ENCODE measurements around the gene FBXL17. TPM values are rescaled to one million over a fixed set of nuclear protein-coding genes. Genes with fewer than 3 reads are reported as not detected.

FBXL17 gene
- total RNA-seq, 1 experiment from 2014 or later, result 5.3 TPM

DNA sequence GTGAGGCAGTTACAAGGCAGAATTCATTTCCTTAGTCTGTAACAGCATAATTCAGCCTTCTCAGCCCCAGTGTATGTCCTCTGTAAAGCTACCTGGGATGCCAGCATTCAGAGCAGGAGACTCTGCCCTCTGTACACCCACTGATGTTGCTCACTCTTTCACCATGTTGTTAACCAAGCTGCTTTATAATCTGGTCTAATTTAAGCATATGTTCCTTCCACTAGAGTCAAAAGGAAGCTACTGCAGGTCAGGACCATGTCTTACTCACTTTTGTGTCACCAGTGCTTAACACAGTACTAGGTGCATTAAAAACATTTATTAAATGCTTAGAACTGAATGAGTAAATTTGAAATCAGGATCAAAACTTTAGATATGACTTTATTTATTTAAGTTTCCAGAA lies 185.6 kb downstream of the FBXL17 start:
- Histone ChIP-seq H2BK5ac (ENCODE audit: insufficient read length, low read length) (no peak overlapping the region), H3K27me3 (ENCODE audit: insufficient read depth, low read length) (no peaks in the 10 kb centered on the region), H3K4me1 (ENCODE audit: insufficient read depth, low read length) (no peaks in the 10 kb centered on the region), H2AFZ (ENCODE audit: low read length) (no peak overlapping the region), H3K79me2 (ENCODE audit: insufficient read depth, low read length) (no peaks in the 10 kb centered on the region), H3K79me1 (ENCODE audit: insufficient read depth, low read depth, low read length, poor library complexity, severe bottlenecking) (no peaks in the 10 kb centered on the region), H2BK15ac (ENCODE audit: low read depth, low read length) (no peak overlapping the region), H3T11ph (ENCODE audit: low read length) (no peak overlapping the region), H4K5ac (ENCODE audit: insufficient read length, low read depth, low read length) (no peak overlapping the region), H3K56ac (ENCODE audit: insufficient read length, low read depth, low read length) (no peak overlapping the region), H2AK5ac (ENCODE audit: insufficient read length, low read length) (no peak overlapping the region), H3K9ac (ENCODE audit: extremely low read depth, insufficient read length, low read length) (no peak overlapping the region), H3K23ac (ENCODE audit: insufficient read length, low read depth, low read length) (no peak overlapping the region), H4K20me1 (ENCODE audit: control insufficient read depth, insufficient read depth, insufficient read length) (no peaks in the 10 kb centered on the region), H2BK120ac (ENCODE audit: low read depth, low read length, poor library complexity, severe bottlenecking) (no peak overlapping the region), H4K91ac (ENCODE audit: insufficient read length, low read depth, low read length) (no peak overlapping the region), H3K4ac (ENCODE audit: low read depth, low read length) (no peak overlapping the region), H3K4me2 (ENCODE audit: insufficient read depth, insufficient read length, low read length) (no peak overlapping the region), H2BK20ac (ENCODE audit: low read depth, low read length, poor library complexity, severe bottlenecking) (no peak overlapping the region), H4K8ac (replicated peaks; ENCODE audit: insufficient read length, low read depth, low read length) (no peak overlapping the region), H3K9me3 (ENCODE audit: control insufficient read depth, low read depth, low read length) (no peaks in the 10 kb centered on the region), H3K18ac (ENCODE audit: insufficient read length, low read depth, low read length) (no peak overlapping the region), H3K27ac (ENCODE audit: insufficient read length, low read depth, low read length) (no peak overlapping the region), H3K23me2 (ENCODE audit: insufficient read length, low read depth, low read length, poor library complexity, severe bottlenecking) (no peaks in the 10 kb centered on the region), H3K14ac (ENCODE audit: insufficient read depth, low read length) (no peak overlapping the region), H2BK12ac (ENCODE audit: insufficient read length, low read depth, low read length) (no peak overlapping the region)
- Mint-ChIP-seq H3K4me3 (no peak overlapping the region), H3K27ac (no peak overlapping the region), H3K4me1 (peaks cover 4 to 5% of the 10 kb centered on the region in 2 experiments; a peak in 3 of 4 replicates), H3K9me3 (no peaks in the 10 kb centered on the region), H3K36me3 (ENCODE audit: insufficient read depth in 1 of 3, low read depth in 3 of 3) (no peaks in the 10 kb centered on the region), H3K27me3 (ENCODE audit: low read depth) (no peaks in the 10 kb centered on the region)
- no peak for DNase-seq
- TF ChIP-seq, protein P1, sequence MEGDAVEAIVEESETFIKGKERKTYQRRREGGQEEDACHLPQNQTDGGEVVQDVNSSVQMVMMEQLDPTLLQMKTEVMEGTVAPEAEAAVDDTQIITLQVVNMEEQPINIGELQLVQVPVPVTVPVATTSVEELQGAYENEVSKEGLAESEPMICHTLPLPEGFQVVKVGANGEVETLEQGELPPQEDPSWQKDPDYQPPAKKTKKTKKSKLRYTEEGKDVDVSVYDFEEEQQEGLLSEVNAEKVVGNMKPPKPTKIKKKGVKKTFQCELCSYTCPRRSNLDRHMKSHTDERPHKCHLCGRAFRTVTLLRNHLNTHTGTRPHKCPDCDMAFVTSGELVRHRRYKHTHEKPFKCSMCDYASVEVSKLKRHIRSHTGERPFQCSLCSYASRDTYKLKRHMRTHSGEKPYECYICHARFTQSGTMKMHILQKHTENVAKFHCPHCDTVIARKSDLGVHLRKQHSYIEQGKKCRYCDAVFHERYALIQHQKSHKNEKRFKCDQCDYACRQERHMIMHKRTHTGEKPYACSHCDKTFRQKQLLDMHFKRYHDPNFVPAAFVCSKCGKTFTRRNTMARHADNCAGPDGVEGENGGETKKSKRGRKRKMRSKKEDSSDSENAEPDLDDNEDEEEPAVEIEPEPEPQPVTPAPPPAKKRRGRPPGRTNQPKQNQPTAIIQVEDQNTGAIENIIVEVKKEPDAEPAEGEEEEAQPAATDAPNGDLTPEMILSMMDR (conservative IDR thresholded peaks at IDR 0.05), result no peak
